PC-9 (cell line): ENCODE results near the gene CTNS. TPM values are rescaled to one million over a fixed set of nuclear protein-coding genes. Genes with fewer than 3 reads are reported as not detected.

Experiments used
- BruUV-seq: library from RNA; stranded (reverse); fragments of 400-500 nt; replicated peaks from 2 replicates; lab custom pipeline; 2021; lab: Mats Ljungman, UMichigan
- CTCF ChIA-PET: fragments of 300-600 bp; sonication (Branson Sonifier 250); formaldehyde crosslinking; loops from one replicate; lab custom pipeline; 2022; ENCODE audit warnings: antibody characterized with exemption; lab: Charles Lee
- POLR2A ChIA-PET: fragments of 300-600 bp; sonication (Branson Sonifier 250); formaldehyde crosslinking; loops from one replicate; lab custom pipeline; 2022; ENCODE audit warnings: antibody characterized with exemption; ENCODE audit not compliant: unreplicated experiment; lab: Charles Lee
- DNase-seq, 2 experiments: peaks; one replicate each; pipeline versions ENCODE4 v3.0.0 to v3.0.0-alpha.2; 2015 to 2022; ENCODE audit warnings: mixed read lengths in 1 of 2
- H2AFZ ChIP-seq: fragments of 200-600 bp; sonication (generic); 2 replicates; pipeline ENCODE4 v1.8.1; 2017; ENCODE audit warnings: antibody characterized with exemption
- H3F3A ChIP-seq: fragments of 200-600 bp; sonication (generic); 2 replicates; pipeline ENCODE4 v1.8.1; 2017; ENCODE audit warnings: antibody characterized with exemption, mild to moderate bottlenecking, low read depth; ENCODE audit not compliant: insufficient read depth
- H3K27ac ChIP-seq: fragments of 200-600 bp; sonication (generic); 2 replicates; pipeline ENCODE4 v1.6.1; 2016; ENCODE audit warnings: mixed run types
- H3K27me3 ChIP-seq: fragments of 200-600 bp; sonication (generic); 2 replicates; pipeline ENCODE4 v1.6.1; 2016; ENCODE audit warnings: low read depth, mixed run types; ENCODE audit not compliant: insufficient read depth
- H3K36me3 ChIP-seq: fragments of 200-600 bp; sonication (generic); 2 replicates; pipeline ENCODE4 v1.6.1; 2016; ENCODE audit warnings: low read depth, mixed run types
- H3K4me1 ChIP-seq: fragments of 200-600 bp; sonication (generic); replicated peaks from 2 replicates; pipeline ENCODE4 v1.6.1; 2016; ENCODE audit warnings: mixed run types; ENCODE audit not compliant: insufficient read depth
- H3K4me2 ChIP-seq: fragments of 200-600 bp; sonication (generic); 2 replicates; pipeline ENCODE4 v1.6.1; 2017; ENCODE audit warnings: mixed run types
- H3K4me3 ChIP-seq: fragments of 200-600 bp; sonication (generic); 2 replicates; pipeline ENCODE4 v1.6.1; 2016; ENCODE audit warnings: mixed run types
- H3K79me2 ChIP-seq: fragments of 200-600 bp; sonication (generic); 2 replicates; pipeline ENCODE4 v1.6.1; 2017; ENCODE audit warnings: low read depth, mixed run types
- H3K9me2 ChIP-seq: fragments of 200-600 bp; sonication (generic); 2 replicates; pipeline ENCODE4 v1.8.1; 2017; ENCODE audit warnings: mild to moderate bottlenecking; ENCODE audit not compliant: insufficient read depth
- H3K9me3 ChIP-seq: fragments of 200-600 bp; sonication (generic); 2 replicates; pipeline ENCODE4 v1.8.1; 2016; ENCODE audit warnings: low read depth; ENCODE audit not compliant: insufficient read depth
- H4K20me1 ChIP-seq: fragments of 200-600 bp; sonication (generic); 2 replicates; pipeline ENCODE4 v1.8.1; 2017; ENCODE audit not compliant: insufficient read depth
- EZH2 ChIP-seq: fragments of 200-600 bp; sonication (generic); IDR thresholded peaks from 2 replicates; pipeline ENCODE4 v1.8.0; 2017; ENCODE audit warnings: antibody characterized with exemption, low read depth
- intact Hi-C: fragments of 100-400 bp; cut with micrococcal nuclease; formaldehyde crosslinking; loops from one replicate; pipeline ENCODE4 v1.10.0; 2022; ENCODE audit not compliant: unreplicated experiment
- total RNA-seq: library from RNA; stranded (reverse); gene quantifications from 2 replicates; pipeline ENCODE4 v1.2.3, GENCODE V29; 2021
- TF ChIP-seq, protein P1 (sequence below): fragments of 200-600 bp; sonication (generic); conservative IDR thresholded peaks from 2 replicates; pipeline ENCODE4 v1.6.1; 2017; ENCODE audit warnings: mixed run types, antibody characterized with exemption, mild to moderate bottlenecking, moderate library complexity

The CTNS gene
- total RNA-seq, 1 experiment from 2014 or later: 12.5 TPM

DNA sequence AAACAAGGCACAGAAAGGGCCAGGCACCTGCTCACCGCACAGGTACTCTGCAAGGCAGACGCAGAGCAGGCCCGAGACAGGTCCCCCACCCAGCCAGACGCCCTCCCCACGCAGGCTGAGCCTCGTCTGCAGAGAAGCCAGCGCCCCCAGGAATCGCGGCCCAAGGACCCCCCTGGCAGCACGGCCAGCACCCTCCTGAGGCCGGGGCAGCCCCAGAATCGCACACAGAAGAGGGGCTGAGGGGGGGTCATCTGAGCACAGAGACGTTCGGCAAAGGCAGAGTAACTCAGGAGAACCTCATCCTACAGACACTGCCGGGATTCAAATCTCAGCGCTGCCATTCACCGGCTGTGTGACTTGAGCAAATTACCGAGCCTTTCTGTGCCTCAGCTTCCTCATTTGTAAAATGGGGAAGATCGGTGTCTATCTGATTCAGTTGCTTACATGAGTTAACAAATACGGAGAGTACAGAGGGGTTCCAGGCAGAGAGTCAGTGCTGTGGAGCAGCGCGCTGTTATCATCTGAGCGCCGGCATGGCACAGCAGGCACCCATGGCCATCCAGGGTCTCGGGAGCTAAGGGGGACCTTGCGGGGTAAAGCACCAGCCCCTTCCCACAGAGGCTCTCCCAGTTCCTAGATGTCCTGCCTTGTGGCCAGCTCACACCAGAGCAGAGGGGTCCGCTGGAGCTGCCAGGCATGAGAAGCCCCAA, 42.4 kb downstream of the CTNS start:
- ChIA-PET POLR2A (no interaction called here), CTCF (no interaction called here)
- Histone ChIP-seq H2AFZ (no peak overlapping the region), H3F3A (peaks cover 11% of the 10 kb centered on the region; the same call in 1 of the 2 replicates), H3K79me2 (no peaks in the 10 kb centered on the region), H3K36me3 (no peaks in the 10 kb centered on the region), H3K9me2 (no peaks in the 10 kb centered on the region), H3K27me3 (no peaks in the 10 kb centered on the region), H4K20me1 (no peaks in the 10 kb centered on the region; the same call in none of the 2 replicates), H3K9me3 (no peaks in the 10 kb centered on the region), H3K4me2 (no peak overlapping the region), H3K27ac (no peak overlapping the region), H3K4me1 (no peaks in the 10 kb centered on the region), H3K4me3 (no peak overlapping the region)
- no TSS peak for BruUV-seq
- DNase-seq: no peak
- TF ChIP-seq EZH2: no peak
- TF ChIP-seq, protein P1, sequence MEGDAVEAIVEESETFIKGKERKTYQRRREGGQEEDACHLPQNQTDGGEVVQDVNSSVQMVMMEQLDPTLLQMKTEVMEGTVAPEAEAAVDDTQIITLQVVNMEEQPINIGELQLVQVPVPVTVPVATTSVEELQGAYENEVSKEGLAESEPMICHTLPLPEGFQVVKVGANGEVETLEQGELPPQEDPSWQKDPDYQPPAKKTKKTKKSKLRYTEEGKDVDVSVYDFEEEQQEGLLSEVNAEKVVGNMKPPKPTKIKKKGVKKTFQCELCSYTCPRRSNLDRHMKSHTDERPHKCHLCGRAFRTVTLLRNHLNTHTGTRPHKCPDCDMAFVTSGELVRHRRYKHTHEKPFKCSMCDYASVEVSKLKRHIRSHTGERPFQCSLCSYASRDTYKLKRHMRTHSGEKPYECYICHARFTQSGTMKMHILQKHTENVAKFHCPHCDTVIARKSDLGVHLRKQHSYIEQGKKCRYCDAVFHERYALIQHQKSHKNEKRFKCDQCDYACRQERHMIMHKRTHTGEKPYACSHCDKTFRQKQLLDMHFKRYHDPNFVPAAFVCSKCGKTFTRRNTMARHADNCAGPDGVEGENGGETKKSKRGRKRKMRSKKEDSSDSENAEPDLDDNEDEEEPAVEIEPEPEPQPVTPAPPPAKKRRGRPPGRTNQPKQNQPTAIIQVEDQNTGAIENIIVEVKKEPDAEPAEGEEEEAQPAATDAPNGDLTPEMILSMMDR: no peak
- intact Hi-C loops: no loop called here

DNA sequence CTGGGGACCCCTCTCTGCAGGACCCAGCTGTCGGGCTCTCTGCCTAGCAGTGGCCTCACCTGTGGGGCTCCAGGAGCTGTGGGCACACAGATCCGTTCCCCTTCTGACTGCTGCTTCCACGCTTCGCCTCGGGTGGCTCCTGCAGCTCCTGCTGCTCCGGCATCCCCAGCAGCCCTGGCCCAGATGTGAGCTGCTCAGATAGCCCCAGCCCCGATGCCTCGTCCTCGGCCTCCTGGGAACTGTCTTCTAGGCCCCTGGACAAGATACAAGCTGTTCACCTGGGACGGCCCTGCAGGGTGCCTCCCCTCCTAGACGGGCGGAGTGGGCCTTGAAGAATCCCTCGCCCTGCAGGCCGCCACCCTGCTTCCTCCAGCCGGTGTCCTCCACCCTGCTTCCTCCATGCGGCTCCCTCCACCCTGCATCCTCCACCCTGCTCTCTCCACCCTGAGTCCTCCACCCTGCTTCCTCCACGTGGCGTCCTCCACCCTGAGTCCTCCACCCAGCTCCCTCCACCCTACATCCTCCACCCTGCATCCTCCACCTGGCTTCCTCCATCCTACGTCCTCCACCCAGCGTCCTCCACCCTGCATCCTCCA, 43.1 kb downstream of the CTNS start:
- POLR2A ChIA-PET: no interaction called here
- no TSS peak for BruUV-seq

DNA sequence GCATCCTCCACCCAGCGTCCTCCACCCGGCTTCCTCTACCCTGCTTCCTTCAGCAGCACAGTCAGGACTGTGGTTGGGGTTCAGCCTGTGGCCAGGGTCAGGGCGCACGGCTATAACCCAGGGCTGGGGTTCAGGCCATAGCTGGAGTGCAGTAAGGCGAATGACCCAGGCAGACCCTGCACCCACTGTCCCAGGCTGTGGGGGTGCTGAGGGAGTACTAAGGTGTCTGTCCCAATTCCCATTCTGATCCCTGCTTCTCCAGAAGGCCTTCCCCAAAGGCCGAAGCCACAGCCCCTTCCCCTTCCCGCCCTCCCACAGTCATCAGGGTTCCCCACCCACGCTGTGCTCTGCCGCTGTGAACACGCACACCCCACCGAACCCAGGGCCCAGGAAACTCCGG, 44.5 kb downstream of the CTNS start:
- H4K20me1 ChIP-seq: no peaks in the 10 kb centered on the region; the same call in 1 of the 2 replicates

More for the DNA sequence above, 43.1 kb downstream of the CTNS start:
- H3K4me1 ChIP-seq: no peaks in the 10 kb centered on the region
- H3K4me2 ChIP-seq: no peak overlapping the region
- intact Hi-C loops: loop anchor here (5.0 kb wide), 3 partner anchors 43 to 148 kb away; partner anchors contain the start of gene HASPIN
- H3F3A ChIP-seq: peaks cover 6% of the 10 kb centered on the region; the same call in 1 of the 2 replicates
- no peak for DNase-seq
- no peaks in the 10 kb centered on the region; the same call in none of the 2 replicates for H4K20me1 ChIP-seq
- no peaks in the 10 kb centered on the region for H3K9me3 ChIP-seq
- TF ChIP-seq, protein P1: no peak
- no peak for TF ChIP-seq EZH2
- H3K4me3 ChIP-seq: no peak overlapping the region
- H3K27me3 ChIP-seq: no peaks in the 10 kb centered on the region
- H3K36me3 ChIP-seq: no peaks in the 10 kb centered on the region
- CTCF ChIA-PET: no interaction called here
- no peaks in the 10 kb centered on the region for H3K79me2 ChIP-seq
- no peaks in the 10 kb centered on the region for H3K9me2 ChIP-seq
- no peak overlapping the region for H3K27ac ChIP-seq
- H2AFZ ChIP-seq: no peak overlapping the region

More for the DNA sequence above, 44.5 kb downstream of the CTNS start:
- H3K79me2 ChIP-seq: no peaks in the 10 kb centered on the region
- TF ChIP-seq, protein P1: no peak
- no peak for TF ChIP-seq EZH2
- H3K9me3 ChIP-seq: no peaks in the 10 kb centered on the region
- ChIA-PET POLR2A (no interaction called here), CTCF (no interaction called here)
- intact Hi-C loops: loop anchor here (5.0 kb wide), 3 partner anchors 41 to 146 kb away; partner anchors contain the start of gene HASPIN
- no peaks in the 10 kb centered on the region; the same call in 1 of the 2 replicates for H3F3A ChIP-seq
- no peak for DNase-seq
- BruUV-seq: no TSS peak
- H2AFZ ChIP-seq: no peak overlapping the region
- H3K27ac ChIP-seq: no peak overlapping the region
- H3K27me3 ChIP-seq: no peaks in the 10 kb centered on the region
- no peaks in the 10 kb centered on the region for H3K36me3 ChIP-seq
- H3K4me3 ChIP-seq: no peak overlapping the region
- H3K4me1 ChIP-seq: no peaks in the 10 kb centered on the region
- H3K9me2 ChIP-seq: no peaks in the 10 kb centered on the region
- H3K4me2 ChIP-seq: no peak overlapping the region
